Measurements from ENCODE around the gene GPR84.

GPR84 gene

DNA sequence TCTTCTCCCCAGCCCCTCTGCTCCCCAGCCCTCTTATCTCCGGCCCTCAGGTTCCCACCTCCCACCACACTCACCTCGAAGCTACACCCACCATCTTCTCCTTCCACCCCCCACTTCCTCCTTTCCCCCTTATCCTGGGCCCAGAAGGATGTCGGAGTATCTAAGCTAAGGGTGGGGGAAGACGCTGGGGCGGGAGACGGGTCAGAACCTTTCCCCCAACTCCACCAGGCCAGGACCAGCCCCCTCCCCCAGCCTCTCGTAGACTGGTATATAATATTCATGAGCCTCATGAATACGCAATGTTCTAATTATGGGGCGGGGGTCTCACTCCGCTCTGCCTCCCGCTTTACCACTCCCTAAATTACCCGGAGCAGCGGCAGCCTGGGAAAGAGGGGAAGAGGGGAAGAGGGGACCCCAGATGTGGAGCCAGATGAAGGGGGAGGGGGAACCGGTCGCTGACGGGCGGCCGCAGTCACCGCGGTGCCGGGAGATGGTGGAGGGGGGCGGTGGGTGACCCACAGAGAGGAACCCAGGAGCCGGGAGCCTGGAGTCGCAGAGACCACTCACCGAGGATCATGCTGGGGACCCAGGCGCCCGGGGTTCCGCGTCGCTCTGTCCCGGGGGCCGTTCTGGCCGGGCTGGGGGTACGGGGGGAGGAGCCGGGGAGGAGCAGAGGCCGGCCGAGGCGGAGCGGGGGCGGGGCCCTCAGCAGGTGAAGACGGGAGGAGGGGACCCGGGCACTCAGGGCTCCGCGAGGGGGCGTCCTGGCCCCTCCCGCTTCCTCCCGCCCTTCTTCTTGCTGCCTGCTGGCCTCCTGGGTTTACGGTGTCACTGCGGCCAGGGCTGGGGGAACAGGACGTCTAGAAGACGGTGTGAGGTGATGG, 26.6 kb upstream of the GPR84 start:
- peak; percentile 70 to 77 for DNase-seq

DNA sequence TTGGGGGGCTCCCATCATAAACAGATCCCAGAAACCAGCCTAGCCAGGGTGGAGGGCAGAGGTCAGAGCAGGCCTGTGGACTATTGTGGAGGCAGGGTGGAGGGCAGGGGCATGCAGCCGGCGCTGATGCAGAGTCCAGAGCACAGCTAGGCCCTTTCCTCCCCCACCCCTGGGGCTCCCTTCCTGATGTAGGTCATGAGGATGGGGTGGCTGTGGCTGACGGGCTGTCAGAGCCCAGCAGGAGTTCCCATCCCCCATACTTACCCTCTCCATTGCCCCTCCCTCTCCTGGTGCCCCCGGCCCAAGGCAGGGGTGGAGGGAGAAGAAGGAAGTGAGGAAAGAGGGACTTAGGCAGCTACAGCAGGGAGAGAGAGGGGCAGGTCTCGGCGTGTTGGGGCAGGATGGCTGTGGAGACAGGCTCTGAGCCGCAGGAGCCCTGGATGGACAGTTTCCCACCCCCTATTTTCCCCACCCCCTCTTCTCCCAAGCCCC, 25.9 kb upstream of the GPR84 start:
- no peak for DNase-seq

DNA sequence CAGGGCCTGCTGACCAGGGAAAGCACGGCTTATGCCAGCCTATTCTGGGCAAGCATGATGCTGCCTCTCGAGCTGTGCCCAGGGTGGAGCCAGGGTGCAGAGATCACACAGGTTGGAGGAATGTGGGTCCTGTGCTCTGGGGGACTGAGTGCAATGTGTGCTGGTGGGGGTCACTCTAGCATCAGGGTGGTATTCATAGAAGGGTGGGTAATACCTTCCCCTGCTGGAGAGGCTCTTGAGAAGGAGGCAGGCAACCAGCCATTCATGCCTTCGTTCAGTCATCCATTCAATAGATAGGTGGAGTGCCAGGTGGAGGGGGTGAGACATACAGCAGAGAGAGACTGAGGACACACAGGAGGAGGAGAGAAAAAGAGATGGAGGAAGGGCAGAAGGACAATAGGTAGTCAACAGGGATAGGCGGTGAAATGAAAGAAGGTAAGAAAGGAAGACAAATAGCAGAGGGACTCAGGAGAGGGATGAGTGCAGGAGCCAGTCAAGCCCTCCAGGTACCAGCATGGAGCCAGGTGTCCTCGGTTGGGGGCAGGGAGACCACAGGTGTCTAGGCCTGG, 25.4 kb upstream of the GPR84 start:
- DNase-seq = no peak

DNA sequence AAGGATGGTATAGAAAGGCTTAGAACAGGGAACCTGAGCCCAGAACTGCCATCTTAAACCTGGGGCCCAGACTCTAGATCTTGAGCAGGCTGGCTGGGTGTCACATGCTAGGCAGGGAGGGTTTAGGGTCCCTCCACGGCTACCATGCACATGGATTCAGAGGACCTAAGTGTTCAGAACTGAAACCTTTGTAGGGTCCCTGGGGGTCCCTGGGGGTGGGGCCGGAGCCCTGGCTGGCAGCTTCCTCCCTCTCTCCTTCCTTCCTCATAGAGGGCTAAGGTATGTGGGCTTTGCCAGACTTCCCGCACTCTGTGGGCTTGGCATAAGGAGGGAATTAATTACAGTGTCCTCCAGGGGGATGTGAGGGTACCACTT, 24.8 kb upstream of the GPR84 start:
- DNase-seq = no peak

DNA sequence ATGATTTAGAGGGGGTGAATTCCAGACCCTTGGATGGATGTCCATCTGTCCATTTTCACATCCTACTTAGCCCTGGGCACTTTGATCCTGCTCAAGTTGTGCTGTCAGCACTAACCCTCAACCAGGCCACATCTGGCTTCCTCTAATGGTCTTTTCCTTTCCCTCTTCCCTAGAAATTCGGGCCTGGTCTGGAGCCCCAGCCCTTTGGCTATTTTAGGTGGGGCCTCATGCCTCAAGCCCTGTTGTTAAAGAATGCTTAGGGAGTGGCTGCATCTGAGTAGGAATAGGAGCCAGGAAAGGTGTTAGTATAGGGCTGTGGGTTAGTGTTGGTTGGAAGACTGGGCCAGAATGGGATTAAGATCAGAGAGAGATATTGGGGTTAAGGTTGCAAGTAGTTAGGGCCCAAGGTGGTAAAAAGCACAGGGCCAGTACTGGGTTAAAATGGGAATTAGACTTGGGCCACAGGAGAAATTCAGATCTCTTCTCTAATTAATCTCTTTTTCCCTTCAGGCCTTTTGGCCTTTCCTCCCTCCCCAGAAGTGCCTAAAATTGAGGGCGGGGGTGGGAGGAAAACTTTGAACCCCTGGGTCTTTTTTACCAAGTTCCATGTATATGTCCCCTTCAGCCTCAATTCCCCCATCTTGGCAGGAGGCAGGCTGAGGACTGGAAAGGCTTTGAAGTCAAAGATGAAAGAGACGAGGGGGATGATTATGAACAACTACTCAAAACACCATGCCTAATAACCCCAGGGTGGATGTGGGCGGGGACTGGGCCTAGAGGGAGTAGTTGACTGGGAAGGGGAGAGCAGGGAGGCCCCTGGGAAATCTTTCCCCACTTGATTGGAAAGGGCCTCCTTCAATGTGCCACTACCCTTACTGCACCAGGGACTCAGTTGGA, 24.2 kb upstream of the GPR84 start:
- no peak for DNase-seq

DNA sequence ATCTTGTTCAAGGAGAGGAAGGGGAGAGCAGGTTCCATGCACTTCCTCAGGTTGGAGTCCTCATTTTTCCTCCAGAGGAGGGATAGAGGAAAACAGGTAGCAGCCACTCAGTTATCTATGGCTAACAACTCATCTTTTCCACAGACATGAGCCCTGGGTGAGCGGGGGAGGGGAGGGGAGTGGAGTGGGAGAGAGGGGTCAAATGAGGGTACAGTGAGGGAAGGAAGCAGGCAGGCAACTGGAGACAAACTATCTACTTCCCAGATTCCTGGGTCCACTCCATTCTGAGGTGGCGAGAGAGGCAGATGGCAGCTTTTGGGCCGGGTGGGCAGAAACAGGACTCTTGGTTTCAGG, 22.8 kb upstream of the GPR84 start:
- DNase-seq = no peak

DNA sequence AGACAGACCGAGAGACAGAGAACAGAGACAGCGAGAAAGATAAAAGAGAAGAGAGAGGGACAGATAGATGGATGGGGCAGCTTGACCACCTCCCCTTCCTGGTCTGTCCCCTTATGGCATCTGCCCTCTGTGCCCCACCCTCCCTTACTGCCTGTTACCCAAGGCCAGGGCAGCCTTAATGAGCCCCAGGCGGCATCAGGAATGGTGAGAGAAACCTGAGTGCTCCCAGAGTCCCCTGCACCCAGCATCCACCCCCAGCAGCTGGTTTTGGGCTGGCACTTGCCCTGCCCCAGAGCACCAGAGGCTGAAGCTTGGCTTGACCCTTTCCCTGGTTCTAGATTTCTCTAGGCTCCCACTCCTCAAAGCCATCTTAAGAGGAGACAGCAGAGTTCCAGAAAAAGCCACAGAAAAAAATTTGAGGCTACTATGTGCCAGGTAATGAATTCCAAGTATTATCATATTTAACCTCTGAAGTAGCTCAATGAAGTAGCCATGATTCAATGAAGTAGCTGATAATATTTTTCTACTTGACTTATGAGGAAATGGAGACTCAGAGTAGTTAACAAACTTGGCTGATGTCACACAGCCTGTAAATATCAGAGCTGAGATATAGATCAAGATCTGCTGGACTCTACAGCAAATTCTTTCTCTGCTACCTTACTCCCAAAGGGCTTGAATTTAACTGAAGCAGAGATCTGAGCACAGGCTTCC, 22.3 kb upstream of the GPR84 start:
- DNase-seq = no peak

DNA sequence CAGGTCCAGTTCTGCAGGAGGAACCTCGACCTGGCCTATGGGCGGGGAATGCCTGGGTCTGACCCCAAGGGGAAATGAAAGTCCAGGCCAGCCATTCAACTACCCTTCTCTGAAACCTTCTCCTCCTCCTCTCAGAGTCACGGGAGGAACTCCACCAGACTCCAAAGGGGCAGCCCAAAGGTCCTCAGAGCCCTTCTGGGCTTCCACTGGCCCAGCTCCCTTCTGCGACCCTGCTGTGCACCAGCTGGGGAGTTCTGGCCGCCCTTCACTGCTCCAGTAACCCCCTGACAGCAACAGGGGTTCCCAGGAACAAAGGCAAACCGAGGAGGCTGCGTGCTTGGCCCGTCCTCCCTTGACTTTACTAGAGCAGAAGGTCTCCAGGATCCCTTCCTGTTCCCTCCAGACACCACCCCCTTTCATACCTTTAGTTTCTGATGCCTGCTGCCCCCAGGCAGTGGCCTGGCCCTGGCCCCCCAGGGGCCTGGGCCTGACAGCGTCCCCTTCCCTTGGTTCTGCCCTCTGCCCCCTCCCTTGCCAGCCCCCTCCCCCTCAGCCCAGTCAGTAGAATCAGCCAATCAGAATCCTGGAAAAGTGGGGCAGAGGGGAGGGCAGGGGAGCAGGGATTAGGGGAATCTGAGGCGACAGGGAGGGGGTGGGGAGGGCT, 21.1 kb upstream of the GPR84 start:
- peak in 1 of 2 donors; percentile 54 for DNase-seq

DNA sequence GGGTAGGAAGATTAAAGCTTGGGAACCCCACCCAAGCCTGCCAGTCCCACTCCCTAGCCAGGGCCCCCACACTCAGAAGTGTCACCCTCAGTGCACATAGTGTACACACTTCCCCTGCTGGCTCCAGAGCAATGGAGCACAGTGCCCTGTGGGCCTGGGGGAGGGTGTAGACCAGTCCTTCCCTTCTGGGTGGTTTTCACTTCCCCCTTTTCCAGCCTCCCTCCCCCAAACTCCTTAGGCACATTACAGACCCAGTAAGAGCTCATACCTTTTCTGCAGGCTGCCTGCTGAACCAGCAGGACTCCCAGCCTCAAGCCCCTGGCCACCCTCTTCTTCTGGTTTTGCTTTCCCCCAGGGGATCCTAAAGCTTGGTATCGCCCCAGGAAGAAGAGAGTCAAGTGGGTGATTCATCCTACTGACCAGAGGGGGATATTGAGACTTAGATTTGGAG, 20.3 kb upstream of the GPR84 start, which contains the start of gene ZNF385A:
ZNF385A (minus strand) TSS at position 143 of the 451 bp plus-strand sequence. CDS start 219 bp downstream, outside the sequence.
- peak in 1 of 2 donors; percentile 69 for DNase-seq

DNA sequence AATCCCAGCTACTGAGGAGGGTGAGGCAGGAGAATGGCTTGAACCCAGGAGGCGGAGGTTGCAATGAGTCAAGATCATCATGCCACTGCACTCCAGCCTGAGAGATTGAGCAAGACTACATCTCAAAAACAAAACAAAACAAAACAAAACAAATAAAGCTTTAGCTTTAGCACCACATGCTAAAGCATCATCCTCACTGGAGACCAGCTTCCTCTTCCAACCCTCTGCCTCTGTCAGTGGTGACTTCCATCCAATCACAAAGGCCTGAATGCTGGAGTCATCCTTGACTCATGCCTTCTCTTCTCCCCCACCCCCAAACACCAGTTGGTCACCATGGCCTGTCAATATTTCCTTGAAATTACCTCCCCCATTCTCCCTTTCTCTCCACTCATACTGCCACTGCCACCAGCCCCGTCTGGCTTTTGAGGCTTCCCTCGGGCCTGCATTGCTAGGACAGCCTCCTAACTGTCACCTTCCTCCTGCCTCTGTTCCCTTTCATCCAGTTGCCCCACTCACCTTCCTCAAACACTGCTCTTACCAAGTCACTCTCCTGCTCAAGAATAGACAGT, 18.8 kb upstream of the GPR84 start:
- DNase-seq = peak; percentile 30 to 78

DNA sequence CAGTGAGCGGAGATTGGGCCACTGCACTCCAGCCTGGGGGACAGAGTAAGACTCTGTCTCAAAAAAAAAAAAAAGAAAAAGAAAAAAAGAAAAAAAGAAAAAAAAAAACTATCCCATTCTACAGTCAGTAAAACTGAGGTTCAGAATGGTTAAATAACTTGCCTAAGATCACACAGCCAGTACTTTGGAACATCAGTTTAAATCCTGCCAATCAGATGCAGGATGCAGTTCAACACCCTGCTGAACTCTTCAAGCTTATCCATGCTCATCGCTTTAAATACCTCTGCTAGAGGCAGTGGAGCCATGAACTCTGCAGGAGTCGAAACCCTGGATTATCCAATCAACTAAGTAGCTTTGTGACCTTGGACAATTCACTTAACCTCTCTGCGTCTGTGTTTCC, 16.9 kb upstream of the GPR84 start:
- DNase-seq = no peak

DNA sequence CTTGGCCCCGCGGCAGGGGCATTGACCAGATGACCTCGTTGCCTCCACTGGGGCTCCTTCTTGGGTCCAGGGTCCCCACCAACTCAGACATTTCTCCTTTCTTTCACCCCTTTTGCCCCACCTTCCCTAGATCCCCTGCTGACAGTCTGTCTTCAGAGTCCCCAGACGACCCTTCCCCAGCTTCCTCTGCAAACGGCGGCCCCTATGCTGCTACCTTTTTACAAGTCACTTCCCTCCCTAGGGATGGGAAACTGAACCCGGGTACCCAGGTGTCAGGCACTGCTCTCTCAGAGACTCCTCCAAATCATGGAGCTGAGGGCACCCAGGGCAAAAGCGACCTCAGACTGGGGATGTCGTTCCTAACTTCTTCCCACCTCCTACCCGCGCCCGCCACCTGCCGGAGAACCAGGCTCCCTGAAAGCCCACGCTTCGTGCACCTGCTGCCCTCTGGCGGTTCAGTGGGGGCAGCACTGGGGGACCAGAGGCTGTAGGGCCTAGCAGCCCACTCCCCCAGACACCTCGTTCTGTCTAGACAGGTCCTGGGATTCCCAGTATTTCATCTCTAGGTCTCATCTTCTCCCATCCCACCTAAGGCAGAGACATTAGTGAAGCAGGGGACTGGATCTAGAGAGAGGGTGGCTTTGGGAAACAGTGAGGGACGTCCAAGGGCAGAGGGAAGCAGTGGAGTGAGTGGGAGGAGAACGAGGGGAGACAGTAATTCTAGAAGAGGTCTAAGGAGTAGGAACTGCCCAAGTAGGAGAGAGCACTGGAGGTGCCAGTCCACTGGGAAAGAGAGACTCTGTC, 15.3 kb upstream of the GPR84 start:
- peak; percentile 86 to 89 for DNase-seq

DNA sequence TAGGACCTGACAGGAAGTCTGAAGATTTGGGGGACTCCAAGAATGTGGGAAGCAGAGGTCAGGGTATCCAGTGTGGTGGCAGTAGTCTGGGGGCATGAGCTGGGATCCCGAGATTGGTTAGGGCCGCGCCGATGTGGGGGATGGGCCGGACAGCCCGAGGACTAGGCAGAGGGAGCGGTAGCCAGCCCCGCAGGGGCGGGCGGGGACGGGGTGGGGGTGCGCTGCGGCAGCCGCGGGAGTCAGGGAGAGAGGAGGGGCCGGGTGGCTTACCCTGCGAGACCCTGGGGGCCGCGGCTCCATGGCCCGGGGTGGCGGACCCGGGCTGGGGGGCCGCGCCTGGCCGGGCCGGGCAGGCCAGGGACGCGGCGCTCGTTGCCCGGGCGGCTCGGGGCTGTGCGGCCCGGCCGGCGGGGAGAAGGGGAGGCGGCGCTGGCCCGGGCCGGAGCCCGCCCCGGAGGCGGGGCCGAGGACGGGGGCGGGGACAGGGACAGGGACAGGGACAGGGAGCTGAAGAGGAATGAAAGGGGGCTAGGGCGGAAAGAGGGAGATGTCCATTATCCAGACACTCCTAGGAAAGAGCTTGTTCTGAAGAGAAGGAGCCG, 14.6 kb upstream of the GPR84 start:
- DNase-seq = peak in 1 of 2 donors; percentile 30

DNA sequence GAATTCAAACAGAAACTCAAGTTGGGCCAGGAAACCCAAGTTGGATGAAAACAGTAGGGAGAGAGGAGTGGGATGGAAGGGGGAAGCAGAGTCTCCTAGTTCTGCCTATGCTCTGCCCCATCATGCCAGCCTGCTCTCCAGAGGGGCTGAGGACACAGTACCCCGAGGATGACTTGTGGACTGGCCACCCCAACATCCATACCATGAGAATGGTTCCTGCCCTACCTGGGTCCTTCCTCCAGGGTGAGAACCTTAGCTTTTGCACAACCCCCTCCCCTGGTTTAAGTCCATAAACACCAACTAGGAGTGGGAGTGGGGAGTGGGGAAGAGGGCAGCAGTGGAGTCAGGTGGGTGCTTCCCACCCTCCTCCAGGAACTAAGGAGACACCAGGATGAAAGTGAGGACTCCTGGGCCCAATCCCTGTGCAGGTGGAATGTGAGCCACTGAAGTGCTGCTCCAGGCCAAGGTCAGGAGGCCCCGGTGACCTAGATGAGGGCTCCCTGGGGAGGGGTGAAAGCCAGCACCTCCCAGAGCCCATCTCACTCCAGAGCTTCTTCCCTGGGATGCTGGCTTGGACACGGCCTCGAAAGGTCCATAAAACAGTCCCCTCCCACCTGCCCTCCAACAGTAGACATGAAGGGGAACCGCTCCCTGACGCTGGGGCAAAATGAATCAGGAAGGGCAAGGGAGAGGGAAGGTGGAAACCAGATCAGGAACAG, 13.7 kb upstream of the GPR84 start:
- DNase-seq = no peak

DNA sequence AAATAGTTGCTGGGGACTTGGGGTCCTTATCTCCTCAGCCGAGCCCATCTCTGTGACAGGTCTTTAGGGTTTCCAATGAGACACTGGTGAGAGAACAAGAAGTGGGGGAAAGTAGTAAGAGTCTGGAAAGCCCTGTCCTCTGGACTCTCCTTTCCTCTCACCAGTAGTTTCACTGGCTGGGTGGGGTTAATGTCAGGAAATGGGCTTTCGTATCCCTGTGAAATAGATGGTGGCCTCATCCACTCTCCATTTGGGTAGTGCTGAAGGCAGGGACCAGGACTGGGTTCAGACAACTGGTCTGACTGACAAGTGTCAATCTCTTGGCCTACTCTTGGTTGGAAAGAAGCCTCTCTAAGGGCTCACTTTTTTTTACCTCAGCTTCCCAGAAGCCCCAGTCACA, 12.7 kb upstream of the GPR84 start:
- no peak for DNase-seq

DNA sequence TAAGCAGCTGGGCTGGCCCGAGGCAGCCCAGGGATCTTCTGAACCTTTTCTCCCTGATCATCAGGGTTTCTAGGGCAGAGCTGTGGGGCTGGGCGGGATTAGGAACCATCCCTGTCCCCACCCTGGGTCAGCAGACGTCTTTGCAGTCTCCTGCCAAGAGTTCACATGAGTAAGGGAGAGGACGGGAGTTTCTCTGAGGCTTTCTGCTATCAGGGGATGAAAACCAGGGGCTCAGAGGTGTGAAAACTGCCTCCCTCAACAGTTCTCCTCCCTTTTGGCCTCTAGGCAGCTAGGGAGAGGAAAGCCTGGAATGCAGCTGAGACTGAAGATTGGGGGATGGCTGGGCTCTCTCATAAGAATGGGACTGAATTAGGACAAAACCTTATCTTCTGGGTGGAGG, 12.3 kb upstream of the GPR84 start:
- no peak for DNase-seq

DNA sequence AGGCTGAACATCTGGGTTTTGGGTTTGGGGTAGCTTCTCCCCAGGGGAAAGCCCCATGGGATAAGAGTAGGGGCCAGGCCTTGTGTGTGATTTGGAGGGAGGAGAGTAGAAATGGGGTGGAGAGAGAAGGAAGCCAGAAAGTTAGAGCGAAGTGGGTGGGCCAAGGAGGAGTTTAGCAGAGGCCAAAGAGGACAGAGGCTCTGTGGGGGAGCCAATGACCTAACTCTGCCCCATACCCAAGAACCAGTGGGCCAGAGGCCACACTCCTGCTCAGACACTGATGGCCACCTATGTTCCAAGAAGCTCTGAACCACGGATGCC, 10.9 kb upstream of the GPR84 start:
- no peak for DNase-seq

DNA sequence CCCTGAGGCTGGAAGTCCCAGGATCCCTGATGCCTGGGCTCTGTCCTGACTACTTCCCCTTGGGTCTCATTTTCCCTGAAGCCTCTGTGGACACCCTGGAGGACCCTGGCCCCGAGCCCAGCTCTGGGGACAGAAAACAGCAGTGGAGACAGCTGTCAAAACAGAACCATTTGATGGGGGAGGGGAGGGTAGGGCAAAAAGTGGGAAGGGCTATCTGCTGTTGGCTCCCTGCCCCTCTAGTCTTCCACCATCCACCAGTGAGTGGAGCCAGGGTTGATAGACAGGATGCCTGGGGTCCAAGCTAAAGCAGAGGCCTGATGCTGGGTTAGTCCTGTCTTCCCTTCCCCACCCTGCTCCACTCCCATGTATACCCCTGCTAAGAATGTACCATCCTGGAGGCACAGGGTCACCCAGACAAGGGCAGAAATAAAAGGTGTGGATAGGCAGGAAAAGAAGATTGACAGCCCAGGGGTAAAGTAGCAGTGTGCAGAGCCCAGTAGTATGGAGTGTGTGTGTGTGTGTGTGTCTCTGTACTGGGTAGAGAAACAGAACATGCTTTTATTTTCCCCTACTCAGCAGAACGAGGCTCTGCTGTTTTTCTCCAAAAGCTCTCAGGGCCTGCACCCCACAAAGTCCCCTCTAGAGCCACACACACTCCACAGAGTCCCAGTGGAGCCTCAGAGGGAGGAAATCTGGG, 10.4 kb upstream of the GPR84 start:
- no peak for DNase-seq
